Mesothelial cell of epicardium (in vitro differentiated cells): Measurements from ENCODE around the gene SULT1A2. TPM values are rescaled to one million over a fixed set of nuclear protein-coding genes. Genes with fewer than 3 reads are reported as not detected.

ENCODE experiments used
- DNase-seq, 2 experiments: peaks; one replicate each; pipeline ENCODE4 v3.0.0; 2021; ENCODE audit warnings: low spot score in 2 of 2; ENCODE audit not compliant: unreplicated experiment in 2 of 2
- H3K27ac Mint-ChIP-seq: 2 replicates; pipeline ENCODE4 v1.8.0; 2021; ENCODE audit warnings: mixed read lengths
- H3K27me3 Mint-ChIP-seq: 2 replicates; pipeline ENCODE4 v1.8.0; 2021; ENCODE audit warnings: low read depth, mixed read lengths
- H3K36me3 Mint-ChIP-seq: 2 replicates; pipeline ENCODE4 v1.8.0; 2021; ENCODE audit warnings: mixed read lengths
- H3K4me1 Mint-ChIP-seq: 2 replicates; pipeline ENCODE4 v1.8.0; 2021; ENCODE audit warnings: mixed read lengths
- H3K4me3 Mint-ChIP-seq: 2 replicates; pipeline ENCODE4 v1.8.0; 2021; ENCODE audit warnings: mild to moderate bottlenecking, moderate library complexity, mixed read lengths
- H3K9me3 Mint-ChIP-seq: 2 replicates; pipeline ENCODE4 v1.8.0; 2021; ENCODE audit warnings: mixed read lengths
- total RNA-seq: library from RNA; stranded (reverse); gene quantifications from 3 replicates; pipeline ENCODE4 v1.2.1, GENCODE V29; 2021
- TF ChIP-seq, protein P1 (sequence below): fragments of 200-600 bp; sonication (generic); IDR thresholded peaks from one replicate; pipeline ENCODE4 v1.5.0; 2021; ENCODE audit warnings: antibody characterized with exemption; ENCODE audit not compliant: unreplicated experiment

The SULT1A2 gene
- total RNA-seq, 1 donor from 2014 or later, result 0.98 TPM

DNA sequence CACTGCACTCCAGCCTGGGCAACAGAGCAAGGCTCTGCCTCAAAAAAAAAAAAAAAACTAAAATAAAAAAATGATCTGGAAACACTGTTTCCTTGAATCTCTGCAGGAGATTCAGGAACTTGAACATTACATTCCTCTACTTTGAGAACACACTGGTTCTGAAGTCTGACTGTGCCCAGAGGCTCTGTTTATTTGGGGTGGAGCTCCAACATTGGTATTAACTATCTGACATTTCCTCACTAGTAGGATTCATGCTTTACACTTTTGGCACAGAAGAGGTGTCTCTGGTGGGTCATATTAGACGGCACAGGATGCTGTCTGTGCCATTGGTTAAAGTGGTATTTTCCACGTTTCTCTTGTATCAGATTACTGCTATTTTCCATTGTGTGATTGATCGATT, 10.4 kb downstream of the SULT1A2 start:
- Mint-ChIP-seq H3K4me3 (no peak overlapping the region), H3K27ac (no peak overlapping the region), H3K4me1 (no peaks in the 10 kb centered on the region), H3K36me3 (peaks cover 48% of the 10 kb centered on the region), H3K27me3 (no peaks in the 10 kb centered on the region), H3K9me3 (no peaks in the 10 kb centered on the region)
- TF ChIP-seq, protein P1, sequence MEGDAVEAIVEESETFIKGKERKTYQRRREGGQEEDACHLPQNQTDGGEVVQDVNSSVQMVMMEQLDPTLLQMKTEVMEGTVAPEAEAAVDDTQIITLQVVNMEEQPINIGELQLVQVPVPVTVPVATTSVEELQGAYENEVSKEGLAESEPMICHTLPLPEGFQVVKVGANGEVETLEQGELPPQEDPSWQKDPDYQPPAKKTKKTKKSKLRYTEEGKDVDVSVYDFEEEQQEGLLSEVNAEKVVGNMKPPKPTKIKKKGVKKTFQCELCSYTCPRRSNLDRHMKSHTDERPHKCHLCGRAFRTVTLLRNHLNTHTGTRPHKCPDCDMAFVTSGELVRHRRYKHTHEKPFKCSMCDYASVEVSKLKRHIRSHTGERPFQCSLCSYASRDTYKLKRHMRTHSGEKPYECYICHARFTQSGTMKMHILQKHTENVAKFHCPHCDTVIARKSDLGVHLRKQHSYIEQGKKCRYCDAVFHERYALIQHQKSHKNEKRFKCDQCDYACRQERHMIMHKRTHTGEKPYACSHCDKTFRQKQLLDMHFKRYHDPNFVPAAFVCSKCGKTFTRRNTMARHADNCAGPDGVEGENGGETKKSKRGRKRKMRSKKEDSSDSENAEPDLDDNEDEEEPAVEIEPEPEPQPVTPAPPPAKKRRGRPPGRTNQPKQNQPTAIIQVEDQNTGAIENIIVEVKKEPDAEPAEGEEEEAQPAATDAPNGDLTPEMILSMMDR, result no peak
- no peak for DNase-seq

- no peaks in the 10 kb centered on the region for H3K27me3 Mint-ChIP-seq
- peaks cover 48% of the 10 kb centered on the region for H3K36me3 Mint-ChIP-seq
- H3K4me1 Mint-ChIP-seq, result no peaks in the 10 kb centered on the region
- no peak overlapping the region for H3K4me3 Mint-ChIP-seq
- no peaks in the 10 kb centered on the region for H3K9me3 Mint-ChIP-seq
- no peak for DNase-seq
- H3K27ac Mint-ChIP-seq, result no peak overlapping the region
- TF ChIP-seq, protein P1, result no peak
These were observed 11.2 kb downstream of the SULT1A2 start for GRCh38 chr16:28585674-28586073.

- Mint-ChIP-seq H3K4me3 (no peak overlapping the region), H3K9me3 (no peaks in the 10 kb centered on the region), H3K27ac (no peak overlapping the region), H3K4me1 (no peaks in the 10 kb centered on the region), H3K36me3 (peaks cover 38% of the 10 kb centered on the region), H3K27me3 (no peaks in the 10 kb centered on the region)
- TF ChIP-seq, protein P1, result no peak
- DNase-seq, result no peak
These were observed 16.0 kb downstream of the SULT1A2 start for GRCh38 chr16:28580726-28581315.

DNA sequence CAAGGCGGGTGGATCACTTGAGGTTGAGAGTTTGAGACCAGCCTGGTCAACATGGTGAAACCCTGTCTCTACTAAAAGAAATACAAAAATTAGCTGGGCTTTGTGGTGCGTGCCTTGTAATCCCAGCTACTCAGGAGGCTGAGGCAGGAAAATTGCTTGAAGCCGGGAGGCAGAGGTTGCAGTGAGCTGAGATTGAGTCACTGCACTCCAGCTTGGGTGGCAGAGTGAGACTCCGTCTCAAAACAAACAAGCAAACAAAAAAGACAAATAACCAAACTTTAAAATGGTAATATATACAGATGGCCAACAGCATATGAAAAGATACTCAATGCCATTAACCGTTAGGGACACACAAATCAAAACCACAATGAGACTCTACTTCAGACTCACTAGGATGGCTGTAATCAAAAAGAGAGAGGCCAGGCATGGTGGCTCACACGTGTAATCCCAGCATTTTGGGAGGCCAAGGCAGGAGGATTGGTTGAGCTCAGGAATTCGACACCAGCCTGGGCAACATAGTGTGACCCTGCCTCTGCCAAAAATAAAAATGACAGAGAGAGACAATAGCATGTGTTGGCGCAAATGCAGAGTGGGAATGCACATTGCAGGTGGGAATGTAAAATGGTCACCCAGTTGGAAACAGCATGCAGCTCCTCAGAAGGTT, 21.3 kb downstream of the SULT1A2 start:
- Mint-ChIP-seq H3K36me3 (peaks cover 12% of the 10 kb centered on the region), H3K9me3 (no peaks in the 10 kb centered on the region), H3K4me1 (peaks cover 24% of the 10 kb centered on the region), H3K27me3 (no peaks in the 10 kb centered on the region), H3K4me3 (no peak overlapping the region), H3K27ac (no peak overlapping the region)
- TF ChIP-seq, protein P1, result no peak
- no peak for DNase-seq

GRCh38 chr16:28574925-28575324, 21.9 kb downstream of the SULT1A2 start:
- Mint-ChIP-seq H3K4me3 (no peak overlapping the region), H3K4me1 (peaks cover 24% of the 10 kb centered on the region), H3K9me3 (no peaks in the 10 kb centered on the region), H3K27ac (no peak overlapping the region), H3K27me3 (no peaks in the 10 kb centered on the region), H3K36me3 (peaks cover 12% of the 10 kb centered on the region)
- TF ChIP-seq, protein P1, result no peak
- DNase-seq, result no peak
